ENCODE results near the gene GFPT1.
"Not testable (repeated sequence)": the region's sequence is repeated elsewhere in the genome, so short reads cannot be mapped to it uniquely, and the experiment has no call there.

Gene GFPT1

GRCh38 chr2:69383176-69383812 is 3.7 kb downstream of the GFPT1 start:
- no peak for DNase-seq (ENCODE audit: low read depth)

- no peak for DNase-seq (ENCODE audit: low read depth)
These were observed 4.5 kb downstream of the GFPT1 start for GRCh38 chr2:69382547-69382946.

GRCh38 chr2:69381337-69381737 is 5.7 kb downstream of the GFPT1 start:
- no peak for DNase-seq (ENCODE audit: low read depth)

GRCh38 chr2:69380072-69380917 is 6.7 kb downstream of the GFPT1 start:
- DNase-seq (ENCODE audit: low read depth) = no peak

- DNase-seq (ENCODE audit: low read depth) = no peak
These were observed 10.6 kb downstream of the GFPT1 start for GRCh38 chr2:69376403-69376802.

- DNase-seq (ENCODE audit: low read depth) = no peak
These were observed 11.3 kb downstream of the GFPT1 start for GRCh38 chr2:69375494-69376353.

- no peak for DNase-seq (ENCODE audit: low read depth)
These were observed 14.3 kb downstream of the GFPT1 start for GRCh38 chr2:69372767-69373166.

- DNase-seq (ENCODE audit: low read depth) = no peak
These were observed 17.2 kb downstream of the GFPT1 start for GRCh38 chr2:69369802-69370201.

GRCh38 chr2:69368588-69368987 is 18.4 kb downstream of the GFPT1 start:
- DNase-seq (ENCODE audit: low read depth) = no peak

- no peak for DNase-seq (ENCODE audit: low read depth)
These were observed 27.7 kb downstream of the GFPT1 start for GRCh38 chr2:69359371-69359770.

- DNase-seq (ENCODE audit: low read depth) = no peak
These were observed 28.1 kb downstream of the GFPT1 start for GRCh38 chr2:69358914-69359313.

GRCh38 chr2:69356471-69356870 is 30.6 kb downstream of the GFPT1 start:
- no peak for DNase-seq (ENCODE audit: low read depth)

GRCh38 chr2:69354976-69355375 is 32.1 kb downstream of the GFPT1 start:
- not testable (repeated sequence) for DNase-seq (ENCODE audit: low read depth)

- no peak for DNase-seq (ENCODE audit: low read depth)
These were observed 33.7 kb downstream of the GFPT1 start for GRCh38 chr2:69353360-69353759.

GRCh38 chr2:69348781-69349180 is 38.2 kb downstream of the GFPT1 start:
- no peak for DNase-seq (ENCODE audit: low read depth)

GRCh38 chr2:69345434-69345833 is 41.6 kb downstream of the GFPT1 start:
- DNase-seq (ENCODE audit: low read depth) = no peak

- DNase-seq (ENCODE audit: low read depth) = no peak
These were observed 42.7 kb downstream of the GFPT1 start for GRCh38 chr2:69344305-69344704.

GRCh38 chr2:69340101-69340775 is 46.8 kb downstream of the GFPT1 start:
- DNase-seq (ENCODE audit: low read depth) = no peak

- no peak for DNase-seq (ENCODE audit: low read depth)
These were observed 51.7 kb downstream of the GFPT1 start for GRCh38 chr2:69335311-69335710.

- DNase-seq (ENCODE audit: low read depth) = no peak
These were observed 53.7 kb downstream of the GFPT1 start for GRCh38 chr2:69333352-69333751.

GRCh38 chr2:69330781-69331180 is 56.2 kb downstream of the GFPT1 start:
- DNase-seq (ENCODE audit: low read depth) = no peak

GRCh38 chr2:69322631-69323030 is 64.4 kb downstream of the GFPT1 start:
- no peak for DNase-seq (ENCODE audit: low read depth)

Data from stimulated activated CD8-positive, alpha-beta memory T cell treated with anti-CD3 and anti-CD28 coated beads, Interleukin-15, amount 100 ng/mL, for 1 hour (primary cell).